HepG2 (cell line): ENCODE results near the gene DHX34.

Experiments
- E2F2 ChIP-seq: sonication (generic); formaldehyde crosslinking; IDR thresholded peaks from 2 replicates; pipeline ENCODE4 v1.4.0; 2020; ENCODE audit warnings: missing genetic modification reagents, borderline replicate concordance
- ESRRA ChIP-seq: sonication (generic); formaldehyde crosslinking; IDR thresholded peaks from 2 replicates; pipeline ENCODE4 v1.5.1; 2020; ENCODE audit warnings: mild to moderate bottlenecking, low read depth, missing genetic modification reagents
- HCFC1 ChIP-seq: fragments of 150-350 bp; IDR thresholded peaks from 2 replicates; pipeline ENCODE4 v1.6.1; 2014; ENCODE audit warnings: low read depth, low read length
- ZNF142 ChIP-seq: sonication (generic); formaldehyde crosslinking; IDR thresholded peaks from 2 replicates; pipeline ENCODE4 v1.4.0; 2020; ENCODE audit warnings: missing genetic modification reagents
- TF ChIP-seq, protein P1 (sequence below): IDR thresholded peaks from 2 replicates; pipeline ENCODE4 v1.6.1; 2012; ENCODE audit warnings: inconsistent platforms
- TF ChIP-seq, protein P2 (sequence below): IDR thresholded peaks from 2 replicates; pipeline ENCODE4 v1.6.1; 2018; ENCODE audit warnings: missing genetic modification reagents, mild to moderate bottlenecking, missing compliant biosample characterization

DNA sequence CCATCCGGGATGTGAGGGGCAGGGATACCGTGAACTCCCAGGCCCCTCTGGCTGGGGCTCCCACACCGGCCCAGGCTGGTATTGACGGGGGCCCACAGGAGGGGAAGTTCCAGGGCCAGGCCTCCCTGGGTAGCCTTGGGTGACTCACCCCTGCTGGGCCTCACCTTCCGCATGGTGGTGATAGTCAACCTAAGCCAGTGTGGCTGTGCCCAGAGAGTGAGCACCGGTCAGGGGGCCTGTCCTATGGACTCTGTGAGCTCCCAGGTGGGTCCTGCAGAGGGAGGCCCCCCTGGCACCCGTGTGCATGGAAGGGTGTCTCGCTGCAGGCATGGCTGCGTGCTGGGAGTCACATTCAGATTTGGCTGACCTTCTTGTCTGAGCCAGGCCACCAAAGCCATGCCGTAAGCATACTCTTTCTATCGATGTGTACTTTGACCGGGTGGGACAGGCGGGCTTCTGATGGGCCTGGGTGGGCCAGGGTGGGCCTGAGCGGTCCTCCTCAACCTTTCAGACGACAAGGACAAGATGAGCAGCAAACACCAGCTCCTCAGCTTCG, 27.6 kb downstream of the DHX34 start:
- no peak for TF ChIP-seq E2F2 (CRISPR knock-in tag)
- TF ChIP-seq ESRRA (CRISPR knock-in tag): no peak
- TF ChIP-seq, protein P1, sequence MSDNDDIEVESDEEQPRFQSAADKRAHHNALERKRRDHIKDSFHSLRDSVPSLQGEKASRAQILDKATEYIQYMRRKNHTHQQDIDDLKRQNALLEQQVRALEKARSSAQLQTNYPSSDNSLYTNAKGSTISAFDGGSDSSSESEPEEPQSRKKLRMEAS: no peak
- TF ChIP-seq HCFC1: no peak
- no peak for TF ChIP-seq ZNF142 (CRISPR knock-in tag)
- TF ChIP-seq, protein P2, sequence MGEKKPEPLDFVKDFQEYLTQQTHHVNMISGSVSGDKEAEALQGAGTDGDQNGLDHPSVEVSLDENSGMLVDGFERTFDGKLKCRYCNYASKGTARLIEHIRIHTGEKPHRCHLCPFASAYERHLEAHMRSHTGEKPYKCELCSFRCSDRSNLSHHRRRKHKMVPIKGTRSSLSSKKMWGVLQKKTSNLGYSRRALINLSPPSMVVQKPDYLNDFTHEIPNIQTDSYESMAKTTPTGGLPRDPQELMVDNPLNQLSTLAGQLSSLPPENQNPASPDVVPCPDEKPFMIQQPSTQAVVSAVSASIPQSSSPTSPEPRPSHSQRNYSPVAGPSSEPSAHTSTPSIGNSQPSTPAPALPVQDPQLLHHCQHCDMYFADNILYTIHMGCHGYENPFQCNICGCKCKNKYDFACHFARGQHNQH (CRISPR knock-in tag): no peak
